NCI-H187 (cell line): Measurements from ENCODE around the gene CHP1.
"Not testable (repeated sequence)": the region's sequence is repeated elsewhere in the genome, so short reads cannot be mapped to it uniquely, and the experiment has no call there.

Source experiments
- DNase-seq, 2 experiments: peaks; one replicate each; lab custom pipeline; 2025; lab: John Stamatoyannopoulos, UW

CHP1 gene

GRCh38 chr15:41230650-41231421 lies at the start of gene CHP1, which contains the start of gene EXD1:
CHP1 (plus strand) TSS chr15:41231268; CDS start chr15:41231383, 115 bp downstream.
EXD1 (minus strand) TSS chr15:41230757; CDS start chr15:41226575, 4,182 bp downstream.
- peak; percentile 62 to 69 for DNase-seq

DNA sequence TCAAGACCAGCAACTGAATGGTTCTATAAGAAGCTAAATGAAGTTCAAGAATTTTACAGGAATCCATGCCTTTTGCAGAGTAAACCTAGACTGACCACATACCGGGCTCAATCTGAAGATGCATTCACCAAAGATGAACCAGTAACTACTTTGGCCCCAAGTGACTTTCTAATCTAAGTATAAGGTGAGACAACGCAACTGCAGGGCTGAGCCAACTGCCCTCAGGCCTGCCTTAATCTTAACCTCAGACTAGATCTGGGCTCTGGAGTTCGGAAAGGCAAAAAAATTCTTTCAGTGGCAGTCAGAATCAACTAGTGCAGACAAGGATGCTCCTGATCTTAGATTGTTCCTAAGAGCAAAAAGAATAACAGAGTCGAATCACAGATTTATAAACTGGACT lies 48.8 kb upstream of the CHP1 start:
- DNase-seq, result no peak

- no peak for DNase-seq
These were observed 47.5 kb upstream of the CHP1 start for GRCh38 chr15:41183581-41183980.

- no peak for DNase-seq
These were observed 36.6 kb upstream of the CHP1 start for GRCh38 chr15:41194444-41194843.

GRCh38 chr15:41199470-41199869 lies 31.6 kb upstream of the CHP1 start:
- DNase-seq, result no peak

GRCh38 chr15:41203395-41203794 lies 27.7 kb upstream of the CHP1 start:
- DNase-seq, result no peak

- no peak for DNase-seq
These were observed 25.8 kb upstream of the CHP1 start for GRCh38 chr15:41205315-41205714.

DNA sequence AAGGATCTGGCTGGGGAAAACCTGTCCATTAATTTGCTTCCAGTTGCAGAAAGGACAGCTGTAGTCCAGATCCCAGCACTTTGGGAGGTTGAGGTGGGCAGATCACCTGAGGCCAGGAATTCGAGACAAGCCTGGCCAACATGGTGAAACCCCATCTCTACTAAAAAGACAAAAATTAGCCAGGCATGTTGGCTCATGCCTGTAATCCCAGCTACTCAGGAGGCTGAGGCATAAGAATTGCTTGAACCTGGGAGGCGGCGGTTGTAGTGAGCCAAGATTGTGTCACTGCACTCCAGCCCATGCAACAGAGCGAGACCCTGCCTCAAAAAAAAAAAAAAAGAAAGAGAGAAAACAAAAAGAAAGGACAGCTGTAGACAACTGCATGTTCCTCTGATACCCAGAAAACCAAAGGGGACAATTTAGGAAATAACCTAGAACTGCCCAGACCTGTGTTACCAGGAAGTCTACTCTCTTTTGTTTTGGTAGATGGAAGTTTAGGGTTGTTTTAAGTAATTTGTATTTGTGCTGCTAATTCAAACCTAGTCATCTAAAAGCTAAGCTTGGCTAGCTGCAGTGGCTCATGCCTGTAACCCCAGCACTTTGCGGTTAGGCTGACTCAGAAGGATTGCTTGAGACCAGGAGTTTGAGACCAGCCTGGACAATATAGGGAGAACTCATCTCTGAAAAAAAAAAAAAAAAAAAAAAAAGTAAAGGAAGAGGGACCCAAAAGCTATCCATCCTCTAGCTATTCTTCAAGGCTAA lies 23.2 kb upstream of the CHP1 start:
- DNase-seq, result no peak

GRCh38 chr15:41215708-41216107 lies 15.4 kb upstream of the CHP1 start:
- DNase-seq, result no peak

DNA sequence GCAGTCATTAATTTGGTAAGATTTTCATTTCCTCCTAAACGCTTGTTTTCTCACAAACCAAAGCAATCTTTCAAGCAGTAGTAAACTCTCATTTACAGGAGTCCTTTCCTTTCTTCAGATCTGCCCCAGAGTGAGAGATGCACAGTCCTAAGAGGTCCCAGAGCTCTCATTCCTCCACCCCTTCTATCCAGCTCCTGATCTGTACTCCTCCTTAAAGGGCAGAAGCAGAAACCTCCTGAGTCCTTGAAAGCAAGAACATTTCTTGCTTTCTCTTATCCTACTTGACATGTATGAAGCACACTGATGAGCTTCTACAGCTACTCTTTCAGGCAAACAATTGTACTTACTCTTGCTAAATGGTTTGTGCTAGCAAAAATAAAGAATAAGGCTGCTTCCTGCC lies 12.2 kb upstream of the CHP1 start:
- DNase-seq, result no peak

DNA sequence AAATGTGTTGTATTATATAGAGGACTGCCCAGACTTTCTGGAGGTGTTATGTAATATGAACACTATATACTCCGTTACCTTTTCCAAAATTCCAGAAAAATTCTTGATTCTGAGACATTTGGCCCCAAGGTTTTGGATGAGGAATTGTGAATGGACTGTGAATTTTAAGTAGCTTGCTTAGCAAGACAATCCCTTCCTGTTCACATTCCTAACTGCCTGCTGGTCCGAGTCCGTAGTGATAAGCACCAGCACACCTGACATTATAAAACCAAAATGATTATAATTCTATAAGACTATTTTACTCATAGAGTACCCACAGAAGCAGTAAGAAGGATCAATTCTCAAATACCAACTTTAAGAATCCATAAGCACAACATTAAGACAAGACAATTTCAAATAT lies 11.7 kb upstream of the CHP1 start:
- no peak for DNase-seq

- no peak for DNase-seq
These were observed 771 bp upstream of the CHP1 start for GRCh38 chr15:41230345-41230649.

- no peak for DNase-seq
These were observed 556 bp downstream of the CHP1 start for GRCh38 chr15:41231422-41232226.

GRCh38 chr15:41233367-41233771 lies 2.3 kb downstream of the CHP1 start:
- DNase-seq, result no peak

DNA sequence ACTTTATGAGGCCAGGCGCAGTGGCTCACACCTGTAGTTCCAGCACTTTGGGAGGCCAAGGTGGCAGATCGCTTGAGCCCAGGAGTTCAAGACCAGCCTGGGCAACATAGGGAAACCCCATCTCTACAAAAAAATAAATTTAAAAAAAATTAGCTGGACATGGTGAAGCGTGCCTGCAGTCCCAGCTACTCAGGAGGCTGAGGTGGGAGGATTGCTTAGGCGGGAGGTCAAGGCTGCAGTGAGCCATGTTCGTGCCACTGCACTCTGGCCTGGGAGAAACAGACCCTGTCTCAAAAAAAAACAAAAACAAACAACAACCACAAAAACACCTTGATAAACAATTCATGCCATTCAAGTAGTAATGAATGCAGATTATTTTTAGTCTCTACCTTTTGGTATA lies 4.2 kb downstream of the CHP1 start:
- DNase-seq, result not testable (repeated sequence)

GRCh38 chr15:41235929-41236328 lies 4.9 kb downstream of the CHP1 start:
- no peak for DNase-seq

GRCh38 chr15:41238100-41238499 lies 7.0 kb downstream of the CHP1 start:
- DNase-seq, result no peak

GRCh38 chr15:41241221-41241964 lies 10.3 kb downstream of the CHP1 start:
- DNase-seq, result peak; percentile 4 to 18

DNA sequence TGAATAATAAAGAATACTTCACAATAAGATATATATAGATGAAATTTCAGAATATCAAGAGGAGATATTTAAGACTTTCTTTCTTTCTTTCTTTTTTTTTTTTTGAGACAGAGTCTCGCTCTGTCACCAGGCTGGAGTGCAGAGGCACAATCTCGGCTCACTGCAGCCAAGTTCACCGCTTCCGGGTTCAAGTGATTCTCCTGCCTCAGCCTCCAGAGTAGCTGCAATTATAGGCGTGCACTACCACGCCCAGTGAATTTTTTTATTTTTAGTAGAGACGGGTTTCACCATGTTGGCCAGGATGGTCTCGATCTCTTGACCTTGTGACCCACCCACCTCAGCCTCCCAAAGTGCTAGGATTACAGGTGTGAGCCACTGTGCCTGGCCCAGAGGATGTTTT lies 19.7 kb downstream of the CHP1 start:
- not testable (repeated sequence) for DNase-seq

GRCh38 chr15:41251411-41251810 lies 20.3 kb downstream of the CHP1 start:
- DNase-seq, result no peak

GRCh38 chr15:41254560-41254959 lies 23.5 kb downstream of the CHP1 start:
- DNase-seq, result no peak

GRCh38 chr15:41256103-41256502 lies 25.0 kb downstream of the CHP1 start:
- DNase-seq, result no peak
